NOMO-1 treated with DMSO at 0.1 percent for 48 hours (cell line): ENCODE data around the gene SCYGR8.

Source experiments
- DNase-seq: peaks from one replicate; lab custom pipeline; 2025; ENCODE audit not compliant: unreplicated experiment; lab: John Stamatoyannopoulos, UW

The SCYGR8 gene

DNA sequence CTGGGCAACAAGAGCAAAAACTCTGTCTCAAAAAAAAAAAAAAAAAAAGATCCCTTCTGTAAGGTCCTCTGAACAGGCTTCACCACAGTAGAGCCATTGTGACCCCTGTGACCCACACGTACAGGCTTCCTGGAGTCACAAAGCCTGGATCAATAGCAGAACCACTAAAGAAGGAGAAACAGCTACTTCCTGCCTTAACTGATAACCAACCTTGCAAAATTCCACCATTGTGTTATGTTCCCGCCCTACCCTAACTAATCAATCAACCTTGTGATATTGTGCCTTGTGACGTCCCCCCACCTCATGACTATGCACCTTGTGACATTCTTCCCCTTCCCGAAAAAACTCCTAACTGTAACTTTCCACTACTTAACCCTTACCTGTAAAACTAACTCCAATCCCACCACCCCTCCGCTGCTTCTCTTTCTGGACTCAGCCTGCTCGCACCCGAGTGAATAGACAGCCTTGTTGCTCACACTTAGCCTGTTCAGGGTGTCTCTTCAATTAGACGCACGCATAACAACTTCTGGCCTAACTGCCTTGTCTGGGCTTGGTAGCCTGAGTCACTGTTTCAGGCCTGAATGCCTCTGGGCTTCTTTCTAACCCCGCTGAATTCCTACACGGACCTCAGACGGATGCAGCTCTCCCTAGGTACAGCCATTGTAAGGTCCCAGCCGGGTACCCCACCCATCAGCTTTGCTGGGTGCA lies 13.9 kb downstream of the SCYGR8 start:
- DNase-seq: no peak

DNA sequence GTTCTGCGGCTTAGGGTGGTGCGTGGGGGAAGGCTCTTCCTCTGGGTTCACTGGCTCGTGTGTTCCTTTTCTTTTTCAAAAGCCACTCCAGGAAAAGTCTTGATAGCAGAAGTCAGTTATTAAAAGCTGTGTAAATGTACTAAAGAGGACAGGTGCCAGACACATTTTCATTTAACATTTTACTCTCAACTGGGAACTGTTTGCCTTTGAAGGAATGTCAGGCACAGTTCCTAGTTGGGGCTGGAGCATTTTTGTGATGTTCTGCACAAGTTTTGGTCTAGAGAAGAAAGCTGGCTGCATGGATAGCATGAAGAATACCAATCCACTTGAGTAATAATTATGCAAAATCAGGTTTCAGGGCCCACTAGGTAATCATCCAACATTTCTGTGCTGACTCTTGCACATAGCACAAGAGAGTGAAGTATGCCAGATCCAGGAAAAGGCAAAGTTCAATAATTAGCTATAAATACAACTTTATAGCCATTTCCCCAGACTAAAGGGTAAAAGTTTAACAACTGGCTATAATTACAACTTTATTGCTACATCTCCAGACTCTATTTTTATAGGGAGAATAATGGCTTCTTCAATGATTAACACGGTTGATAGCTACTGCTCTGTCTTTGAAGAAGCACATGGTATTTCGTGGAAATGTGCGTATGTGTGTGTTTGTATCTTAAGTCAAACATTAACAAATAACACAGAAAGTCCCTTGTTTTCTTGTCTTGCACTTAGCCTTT lies 16.2 kb downstream of the SCYGR8 start:
- no peak for DNase-seq

DNA sequence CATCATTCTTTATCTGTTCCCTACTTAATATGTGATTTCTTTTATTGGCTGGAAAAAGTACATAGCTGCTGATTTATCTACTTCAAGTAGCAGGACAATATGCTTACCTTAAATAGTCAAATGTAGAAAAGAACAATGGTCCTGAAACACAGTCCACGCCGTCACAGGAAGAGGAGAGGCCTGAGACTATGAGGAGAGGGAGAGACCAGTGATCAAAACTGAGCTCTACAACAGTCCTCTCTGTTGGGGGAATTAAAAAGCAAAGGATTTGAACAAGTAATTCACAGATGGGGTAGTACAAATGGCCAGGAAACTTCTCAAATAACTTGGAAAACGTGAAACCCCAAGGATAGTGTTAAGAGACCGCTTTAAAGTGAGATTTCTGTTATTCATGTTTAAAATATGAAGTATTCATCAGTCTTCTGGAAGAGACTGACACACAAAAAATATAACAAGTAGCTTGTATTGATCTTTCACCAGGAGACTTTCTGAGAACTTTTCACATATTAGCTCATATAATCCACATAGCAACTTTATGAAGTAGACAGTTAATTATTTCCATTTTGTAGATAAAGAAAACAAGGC lies 20.2 kb downstream of the SCYGR8 start:
- DNase-seq: no peak

DNA sequence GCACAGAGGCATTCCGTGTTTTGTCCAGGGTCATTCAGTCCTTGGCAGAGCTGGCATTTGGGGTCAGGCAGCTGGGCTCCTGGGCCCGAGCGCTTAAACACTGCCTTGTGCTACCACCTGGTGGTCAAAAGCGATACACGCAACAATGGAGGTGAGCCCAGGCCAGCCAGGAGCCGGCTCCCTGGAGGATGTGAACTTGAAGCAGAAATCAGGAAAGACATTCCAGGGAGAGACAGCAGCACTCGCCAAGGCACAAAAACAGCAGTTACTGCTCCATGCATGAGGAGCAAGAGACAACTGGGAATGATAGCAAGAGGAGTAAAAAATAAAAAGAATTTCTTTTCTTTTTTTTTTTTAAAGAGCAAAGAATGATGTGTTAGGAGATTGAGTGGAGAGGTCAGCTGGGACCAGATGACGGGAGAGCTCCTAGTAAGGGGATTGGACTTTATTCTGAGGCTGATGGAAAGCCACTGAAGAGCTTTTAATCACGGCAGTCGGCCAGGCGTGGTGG lies 20.7 kb downstream of the SCYGR8 start:
- DNase-seq: peak; percentile 20

DNA sequence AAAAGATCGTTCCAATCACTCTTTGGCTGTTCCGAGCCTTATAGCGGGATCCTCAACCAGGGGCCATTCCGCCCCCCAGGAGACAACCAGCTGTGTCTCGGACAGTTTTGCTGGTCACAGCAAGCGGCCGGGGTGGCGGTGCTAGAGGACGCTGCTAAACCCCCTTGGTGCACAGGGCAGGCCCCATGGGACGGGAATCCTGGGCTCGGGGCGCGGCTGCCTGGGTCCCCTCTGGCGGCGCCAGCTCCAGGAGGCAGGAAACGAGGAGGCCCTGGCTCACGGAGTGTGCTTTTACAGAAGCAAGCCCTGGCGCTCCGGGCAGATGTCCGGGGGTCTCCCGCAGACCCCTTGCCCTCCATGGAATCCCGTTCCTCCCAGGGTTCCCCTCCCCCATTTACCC lies 22.1 kb downstream of the SCYGR8 start:
- DNase-seq: no peak

DNA sequence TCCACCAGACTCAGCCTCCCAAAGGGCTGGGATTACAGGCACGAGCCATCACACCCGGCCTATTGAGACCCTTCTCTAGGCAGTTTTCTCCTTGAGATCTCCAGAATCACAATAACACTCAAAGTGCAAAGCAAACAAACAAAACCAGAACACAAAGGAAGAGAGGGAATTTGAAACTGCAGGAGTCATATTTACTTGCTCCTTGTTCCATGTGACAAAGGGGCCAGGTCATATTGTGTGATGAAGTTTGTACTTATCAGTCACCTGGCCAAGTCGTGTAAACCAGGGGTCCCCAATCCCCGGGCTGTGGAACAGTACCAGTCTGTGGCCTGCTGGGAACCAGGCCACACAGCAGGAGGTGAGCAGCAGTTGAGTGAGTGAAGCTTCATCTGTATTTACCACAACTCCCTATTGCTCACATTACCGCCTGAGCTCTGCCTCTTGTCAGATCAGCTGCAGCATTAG lies 26.5 kb downstream of the SCYGR8 start:
- DNase-seq: no peak

DNA sequence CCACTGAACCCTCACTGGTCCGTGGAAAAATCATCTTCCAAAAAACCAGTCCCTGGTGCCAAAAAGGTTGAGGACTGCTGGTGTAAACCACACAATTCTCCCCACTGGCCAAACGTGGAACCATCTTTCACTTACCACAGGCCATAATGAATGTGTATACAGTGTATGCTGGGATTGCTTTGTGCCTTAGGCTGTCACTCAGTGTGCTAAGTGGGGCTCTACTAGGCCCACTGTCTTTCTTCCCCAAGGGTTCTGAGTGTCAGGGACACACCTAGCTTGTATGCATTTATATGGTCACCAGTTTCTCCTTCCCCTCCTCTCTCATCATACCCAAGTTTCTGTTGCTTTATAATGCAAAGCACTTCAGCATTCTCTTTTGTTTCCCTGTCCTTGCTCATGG lies 27.2 kb downstream of the SCYGR8 start:
- no peak for DNase-seq

DNA sequence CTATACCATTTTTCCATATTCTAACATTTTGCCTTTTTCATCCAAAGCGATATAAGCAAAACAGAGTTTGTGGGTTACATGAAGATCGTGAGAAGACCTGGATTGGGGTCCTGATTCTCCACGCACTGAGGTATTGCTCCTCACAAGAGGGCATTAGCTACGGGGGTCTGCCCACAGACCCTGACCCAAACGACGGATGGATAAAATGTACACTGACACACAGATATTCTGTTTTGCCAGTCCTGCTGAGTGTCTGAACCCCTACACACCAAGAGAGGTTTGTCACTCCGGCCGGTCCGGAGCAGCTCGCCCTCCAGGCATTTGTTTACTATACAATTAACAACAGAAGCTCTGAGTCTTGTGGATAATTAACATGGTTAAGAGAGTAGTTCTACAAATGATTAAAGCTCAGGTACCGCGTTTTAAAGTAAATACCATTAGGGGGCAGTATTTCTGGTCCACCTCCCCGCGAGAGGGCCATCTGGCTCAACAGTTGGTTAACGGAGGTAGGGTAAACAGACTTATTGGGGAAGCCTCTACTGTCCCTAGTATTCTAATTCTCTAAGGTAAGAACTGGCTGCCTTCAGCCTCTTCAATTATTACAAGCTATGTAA lies 28.4 kb downstream of the SCYGR8 start:
- no peak for DNase-seq

DNA sequence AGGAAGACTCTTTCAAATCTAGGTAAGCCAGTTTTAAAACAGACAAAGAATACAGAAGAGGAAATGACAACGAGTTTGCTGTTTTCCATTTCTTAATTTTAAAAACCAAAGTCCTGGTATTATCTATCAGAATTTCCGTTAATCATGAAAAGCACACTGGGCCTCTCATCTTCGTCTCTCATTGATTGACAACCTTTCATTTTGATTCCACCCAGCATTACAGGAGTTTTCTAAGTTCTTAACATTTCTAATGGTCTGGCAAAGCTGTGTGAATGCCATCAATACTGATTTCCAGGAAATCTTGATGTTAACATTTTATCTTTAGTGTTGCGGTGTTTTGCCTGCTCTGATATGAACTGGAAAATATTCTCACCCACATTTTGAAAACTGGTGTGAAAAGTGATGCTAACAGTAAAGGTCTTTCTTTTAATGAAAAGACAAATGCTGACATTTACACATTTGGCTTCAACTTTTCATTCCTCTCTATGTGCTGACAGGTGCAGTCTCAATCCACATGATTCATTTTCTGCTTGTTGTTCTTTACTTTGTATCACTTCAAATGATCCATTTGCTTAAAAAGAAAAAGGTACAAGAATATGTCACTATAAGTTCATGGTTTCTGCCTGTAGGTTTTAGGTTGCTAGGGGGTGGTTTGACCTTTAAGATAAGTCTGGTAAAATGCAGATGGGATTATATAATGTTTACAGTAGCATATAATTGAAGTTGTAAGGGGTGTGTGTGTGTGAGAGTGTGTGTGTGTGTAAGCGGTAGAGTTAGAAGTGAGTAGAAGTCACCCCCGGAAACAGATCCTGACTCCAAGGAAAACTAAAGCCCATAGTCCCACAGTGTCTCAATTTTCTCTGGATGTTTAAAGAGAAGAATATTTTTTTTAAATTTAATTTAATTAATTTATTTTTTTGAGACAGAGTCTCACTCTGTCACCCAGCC lies 29.5 kb downstream of the SCYGR8 start:
- DNase-seq: no peak

DNA sequence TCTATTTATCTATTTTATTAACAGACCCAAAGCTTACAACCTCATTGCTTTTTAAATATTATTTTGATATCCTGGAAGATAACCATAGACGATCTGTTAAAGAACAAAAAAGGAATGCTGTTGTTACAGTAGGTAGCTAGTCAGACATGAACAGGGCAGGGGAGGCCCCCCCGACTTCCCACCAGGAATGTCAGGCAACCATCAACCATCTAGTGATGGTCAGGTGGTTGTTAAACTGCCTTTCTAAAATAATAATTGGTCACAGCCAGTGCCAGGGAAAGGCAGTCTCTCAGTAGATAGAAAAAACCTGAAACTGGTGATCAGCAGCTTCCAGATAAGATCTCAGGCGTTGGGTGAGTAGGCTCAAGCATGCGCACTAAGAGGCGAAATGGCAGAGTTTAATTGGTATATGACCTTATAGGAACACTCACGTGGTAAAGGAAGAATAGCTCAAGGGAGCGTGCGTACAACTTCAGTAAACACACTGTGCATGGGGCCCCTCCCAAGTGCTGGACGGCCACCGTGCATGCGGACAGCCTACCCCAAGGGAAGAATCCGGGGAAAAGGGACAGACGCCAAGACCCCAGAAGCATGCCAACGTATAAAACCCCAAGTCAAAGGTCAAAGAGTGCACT lies 35.4 kb downstream of the SCYGR8 start:
- no peak for DNase-seq

DNA sequence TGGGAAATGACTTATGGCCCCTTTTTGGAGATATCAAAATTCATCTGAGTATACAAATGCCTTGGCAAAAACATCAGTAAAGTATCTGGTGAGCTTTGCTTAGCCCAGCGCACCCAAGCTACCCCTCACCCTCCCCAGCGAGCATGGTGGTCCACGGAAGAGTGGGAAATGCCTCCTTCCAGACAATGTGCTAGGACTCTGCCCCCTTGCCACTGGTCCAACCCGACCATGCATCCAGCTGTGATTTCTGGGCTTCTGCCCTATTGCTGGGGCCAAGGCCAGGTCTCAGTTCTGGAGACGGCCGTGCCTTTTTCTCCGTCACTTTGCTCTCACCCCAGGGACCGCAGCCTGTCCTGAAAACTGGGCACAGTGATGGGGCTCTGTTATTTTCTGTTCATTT lies 36.1 kb downstream of the SCYGR8 start:
- DNase-seq: no peak

DNA sequence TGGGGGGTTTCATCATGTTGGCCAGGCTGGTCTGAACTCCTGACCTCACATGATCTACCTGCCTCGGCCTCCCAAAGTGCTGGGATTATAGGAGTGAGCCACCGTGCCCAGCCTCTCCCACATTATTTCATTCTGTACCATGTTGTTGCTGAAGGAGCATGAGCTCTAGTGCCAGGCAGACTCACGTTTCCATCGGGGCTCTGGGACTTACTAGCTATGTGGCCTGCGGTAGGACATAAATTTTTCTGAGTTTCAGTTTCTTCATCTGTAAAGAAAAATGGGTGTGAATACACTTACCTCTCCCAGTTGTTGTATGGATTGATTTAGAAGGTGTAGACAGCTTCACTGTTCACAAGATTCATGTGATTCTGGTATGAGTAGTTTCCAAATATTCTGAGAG lies 37.1 kb downstream of the SCYGR8 start:
- DNase-seq: no peak

DNA sequence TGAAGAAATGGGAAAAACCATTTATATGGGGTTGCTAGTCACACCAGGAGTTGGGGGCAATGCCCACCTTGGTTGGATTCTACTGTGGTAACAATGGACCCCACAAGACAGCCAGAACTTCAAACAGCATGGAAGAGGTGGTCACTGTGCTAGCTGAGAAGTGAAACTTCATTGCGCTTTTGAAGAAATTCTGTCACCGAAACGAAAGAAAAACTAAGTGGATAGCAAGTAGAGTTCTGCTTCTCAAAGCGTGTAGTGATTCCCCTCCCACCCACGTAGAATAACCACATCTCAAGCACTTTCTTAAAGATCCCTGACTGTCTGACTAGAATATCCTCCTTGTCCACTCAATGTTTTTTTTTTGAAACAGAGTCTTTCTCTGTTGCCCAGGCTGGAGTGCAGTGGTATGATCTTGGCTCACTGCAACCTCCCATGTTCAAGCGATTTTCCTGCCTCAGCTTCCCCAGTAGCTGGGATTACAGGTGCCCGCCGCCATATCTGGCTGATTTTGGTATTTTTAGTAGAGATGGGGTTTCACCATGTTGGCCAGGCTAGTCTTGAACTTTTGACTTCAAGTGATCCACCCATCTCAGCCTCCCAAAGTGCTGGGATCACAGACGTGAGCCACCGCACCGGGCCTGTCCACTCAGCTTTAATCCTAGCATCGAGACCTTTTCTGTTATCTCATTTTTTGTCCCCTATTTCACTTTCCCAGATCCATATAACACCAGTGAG lies 37.9 kb downstream of the SCYGR8 start:
- peak; percentile 72 for DNase-seq

DNA sequence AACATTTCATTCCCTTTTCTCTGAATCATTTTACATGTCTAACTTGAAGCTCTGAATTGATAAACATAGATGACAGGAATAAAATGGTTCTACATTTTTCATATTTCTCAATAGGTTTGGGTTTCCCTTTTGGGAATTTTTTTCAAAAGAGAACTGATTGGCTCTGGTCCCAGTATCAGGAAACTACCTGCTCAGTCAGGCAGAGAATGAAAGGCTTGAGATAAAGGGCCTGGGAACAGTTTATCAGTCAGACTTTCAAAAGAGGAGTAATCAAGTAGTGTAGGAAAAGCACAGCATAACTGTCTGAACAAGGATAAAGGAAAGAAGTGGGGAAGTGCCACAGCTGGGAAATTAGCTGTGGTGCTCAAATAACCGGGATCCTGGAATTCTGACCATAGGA lies 39.6 kb downstream of the SCYGR8 start:
- DNase-seq: no peak

DNA sequence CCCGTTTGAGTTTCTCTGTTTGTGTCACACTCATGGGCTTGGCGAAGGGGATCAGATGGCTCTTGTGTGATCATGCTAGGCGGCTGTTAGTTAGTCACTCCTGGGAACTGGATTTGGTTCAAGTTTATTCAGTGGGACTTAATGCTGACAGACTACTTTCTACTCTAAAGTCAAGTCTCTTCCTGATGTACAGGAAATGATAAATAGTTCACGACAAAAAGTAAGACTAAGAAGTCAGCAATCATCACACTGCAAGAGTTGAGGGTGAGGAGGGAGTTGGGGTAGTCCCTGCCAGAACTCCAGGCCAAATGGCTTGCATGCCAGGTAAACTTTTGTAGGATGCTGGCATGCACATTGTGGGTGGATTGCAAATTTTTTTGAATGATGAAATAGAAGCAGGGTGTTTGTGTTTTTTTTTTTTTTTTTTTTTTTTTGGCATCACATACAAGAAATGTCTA lies 42.9 kb downstream of the SCYGR8 start:
- no peak for DNase-seq

DNA sequence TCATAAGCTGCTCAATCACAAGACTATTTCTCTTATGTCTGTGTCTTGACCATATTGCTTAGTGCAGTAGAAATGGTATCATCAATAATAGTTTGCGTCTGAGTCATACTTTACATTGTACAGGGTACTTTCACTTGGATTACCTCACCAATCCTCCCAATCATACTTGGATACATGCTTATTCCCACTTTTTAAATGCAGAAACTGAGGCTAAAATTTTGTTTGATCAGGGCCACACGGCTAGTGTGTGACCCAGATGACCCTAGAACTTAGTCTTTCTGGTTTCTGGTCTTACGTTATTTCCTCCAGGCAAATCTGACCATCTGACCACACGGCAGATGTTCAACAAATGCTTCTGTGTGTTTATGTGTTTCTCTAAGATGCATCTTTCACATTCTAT lies 44.1 kb downstream of the SCYGR8 start:
- no peak for DNase-seq

DNA sequence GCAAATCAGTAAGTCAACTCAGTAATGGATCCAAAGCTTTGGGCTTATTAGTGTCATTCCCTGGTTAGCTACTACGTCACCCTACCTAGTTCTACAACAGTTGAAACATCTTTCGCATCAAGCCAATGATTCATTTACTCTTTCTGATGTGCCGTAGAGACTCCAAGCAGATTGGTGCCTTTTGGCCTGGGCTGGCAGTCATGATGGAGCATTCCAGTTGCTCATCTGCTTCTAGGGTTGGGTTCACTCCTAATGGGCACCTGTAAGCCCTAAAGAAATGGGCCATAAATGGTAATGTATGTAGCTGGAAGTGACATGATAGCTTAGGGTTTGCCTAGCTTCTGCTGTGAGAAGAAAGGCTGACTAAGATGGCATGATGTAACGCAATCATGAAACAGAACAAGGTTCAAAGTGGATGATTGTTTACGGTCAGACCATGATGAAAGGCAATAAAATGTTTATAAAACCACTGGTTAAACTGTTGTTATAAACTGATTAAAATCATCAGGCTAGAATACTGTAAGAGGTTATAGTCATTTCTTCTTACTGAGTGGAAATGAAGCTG lies 47.5 kb downstream of the SCYGR8 start:
- DNase-seq: no peak
